Measurements from ENCODE around the gene NOL9.

NOL9 gene

DNA sequence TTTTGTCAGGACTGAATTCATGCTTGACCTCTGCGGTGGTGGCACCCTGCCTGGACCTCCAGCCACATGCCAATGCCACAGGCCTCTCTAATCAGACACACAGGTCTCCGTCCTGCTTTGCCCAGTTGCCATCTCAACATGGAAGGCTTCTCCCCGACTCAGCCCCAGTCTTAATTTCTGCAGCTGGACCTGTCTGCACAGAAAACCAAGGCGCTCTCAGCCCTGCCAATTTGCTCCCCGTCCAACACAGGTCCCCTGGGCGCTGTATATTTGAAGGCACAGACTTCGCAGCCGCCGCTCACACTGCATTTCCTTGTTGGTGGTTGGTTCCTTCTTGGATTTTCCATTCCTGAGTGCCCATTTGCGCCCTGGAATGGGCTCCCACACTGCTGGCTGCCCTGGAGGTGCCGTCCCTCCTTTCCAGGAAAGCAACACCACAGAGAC is 34.8 kb downstream of the NOL9 start:
- no peak for DNase-seq

DNA sequence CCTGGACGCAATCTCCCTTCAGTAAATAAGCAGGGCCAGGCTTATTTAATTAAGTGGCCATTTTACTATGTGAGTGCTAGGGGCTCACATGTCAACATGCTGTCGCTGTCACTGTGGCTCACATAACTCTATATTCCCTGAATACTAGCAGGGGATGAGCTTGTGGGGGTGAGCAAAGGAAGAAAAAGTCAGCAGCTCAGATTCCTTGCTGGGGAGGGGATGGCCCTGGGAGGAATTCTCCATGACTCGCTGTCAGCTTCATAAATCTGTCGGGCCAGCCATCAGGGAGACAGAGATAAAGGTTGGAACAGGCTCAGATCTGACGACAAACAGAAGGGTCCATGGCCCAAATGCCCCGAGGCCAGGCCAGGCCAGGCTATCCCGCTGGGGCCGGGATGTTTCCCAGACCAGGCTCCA is 36.9 kb downstream of the NOL9 start:
- DNase-seq, result no peak

DNA sequence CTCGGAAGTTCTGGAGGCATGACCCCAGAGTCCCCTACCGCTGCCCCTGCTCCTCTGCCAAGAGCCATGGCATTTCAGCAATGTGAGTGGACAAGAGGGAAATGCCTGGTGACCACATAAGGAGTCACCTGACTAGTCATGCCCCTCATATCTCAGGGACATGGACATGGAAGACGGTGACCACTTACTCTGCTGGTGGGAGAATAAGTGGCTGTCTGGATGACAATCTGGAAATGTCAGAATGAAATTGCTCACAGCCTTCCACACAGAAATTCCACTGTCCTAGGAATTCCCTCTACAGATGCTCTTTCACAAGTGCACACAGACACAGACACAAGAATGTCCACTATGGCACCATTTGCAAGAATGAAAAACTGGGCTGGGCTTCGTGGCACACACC is 38.5 kb downstream of the NOL9 start:
- DNase-seq, result no peak

DNA sequence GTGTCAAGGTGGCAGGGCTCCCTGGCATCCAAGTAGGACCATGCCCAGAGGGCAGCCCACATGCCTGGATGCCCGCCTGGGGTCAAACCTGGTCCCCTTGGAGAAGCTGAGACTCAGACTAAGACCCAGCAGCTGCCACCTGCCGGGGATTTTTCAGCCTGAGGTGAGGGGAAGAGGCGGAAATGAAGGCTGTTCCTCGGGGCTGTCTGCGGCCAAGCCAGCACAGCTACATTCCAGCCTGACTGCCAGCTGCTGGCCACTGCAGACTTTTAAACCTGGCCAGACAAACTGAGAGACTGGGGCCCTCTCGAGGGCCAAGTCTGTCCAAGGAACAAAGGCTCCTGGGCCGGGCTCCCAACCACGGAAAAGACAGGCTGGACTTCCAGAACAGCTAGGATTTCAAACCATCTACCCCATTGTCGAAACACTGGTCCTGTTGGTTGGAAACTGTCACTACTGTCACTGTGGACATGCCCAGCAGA is 41.0 kb downstream of the NOL9 start:
- DNase-seq, result no peak

DNA sequence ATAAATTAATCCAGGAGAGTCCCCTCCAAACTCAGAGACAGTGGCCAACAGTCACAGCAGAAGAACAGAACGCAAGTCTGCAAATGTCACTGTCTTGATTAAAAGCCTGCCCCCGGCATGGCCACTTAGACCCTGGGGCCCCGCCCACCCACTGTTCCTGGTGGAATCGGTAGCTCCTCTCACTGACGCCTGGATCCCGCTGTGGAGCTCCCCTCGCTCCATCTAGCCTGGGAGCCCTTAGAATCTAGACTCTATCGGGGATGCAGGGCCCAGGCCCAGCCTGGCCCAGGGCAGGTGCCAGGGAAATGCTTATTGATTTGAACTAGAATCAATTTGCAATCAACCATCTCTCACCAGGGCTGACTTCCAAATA is 41.4 kb downstream of the NOL9 start:
- no peak for DNase-seq

DNA sequence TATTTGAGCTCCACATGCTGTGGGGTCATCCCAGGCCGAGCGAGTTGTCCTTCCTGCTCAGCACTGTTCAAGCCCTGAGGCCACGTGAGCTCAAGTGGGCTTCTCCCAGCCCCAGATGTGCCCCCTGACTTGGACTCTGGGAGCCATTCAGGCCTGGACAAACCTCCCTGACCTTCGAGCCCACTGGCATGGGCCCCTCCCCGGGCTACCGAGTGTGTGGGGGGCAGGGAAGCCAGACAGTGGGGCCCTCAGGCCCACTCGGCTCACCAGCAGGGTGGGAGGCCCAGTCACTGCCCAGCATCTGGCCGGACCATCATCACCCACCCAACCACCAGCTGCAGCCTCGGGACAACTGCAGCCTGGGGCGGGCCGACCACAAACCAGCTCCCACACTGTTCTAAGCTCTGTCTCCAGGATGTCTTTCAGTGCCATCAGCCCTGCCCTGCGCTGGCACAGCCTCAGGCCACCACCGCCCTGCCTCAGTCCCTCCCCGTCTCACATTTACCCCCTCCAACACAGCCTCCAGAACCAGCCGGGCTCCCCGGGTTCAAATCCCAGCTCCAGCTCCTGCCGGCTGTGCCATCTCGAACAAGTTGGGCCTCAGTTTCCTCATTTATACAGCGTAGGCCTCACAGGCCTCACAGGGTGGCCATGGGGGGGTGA is 41.9 kb downstream of the NOL9 start:
- no peak for DNase-seq

DNA sequence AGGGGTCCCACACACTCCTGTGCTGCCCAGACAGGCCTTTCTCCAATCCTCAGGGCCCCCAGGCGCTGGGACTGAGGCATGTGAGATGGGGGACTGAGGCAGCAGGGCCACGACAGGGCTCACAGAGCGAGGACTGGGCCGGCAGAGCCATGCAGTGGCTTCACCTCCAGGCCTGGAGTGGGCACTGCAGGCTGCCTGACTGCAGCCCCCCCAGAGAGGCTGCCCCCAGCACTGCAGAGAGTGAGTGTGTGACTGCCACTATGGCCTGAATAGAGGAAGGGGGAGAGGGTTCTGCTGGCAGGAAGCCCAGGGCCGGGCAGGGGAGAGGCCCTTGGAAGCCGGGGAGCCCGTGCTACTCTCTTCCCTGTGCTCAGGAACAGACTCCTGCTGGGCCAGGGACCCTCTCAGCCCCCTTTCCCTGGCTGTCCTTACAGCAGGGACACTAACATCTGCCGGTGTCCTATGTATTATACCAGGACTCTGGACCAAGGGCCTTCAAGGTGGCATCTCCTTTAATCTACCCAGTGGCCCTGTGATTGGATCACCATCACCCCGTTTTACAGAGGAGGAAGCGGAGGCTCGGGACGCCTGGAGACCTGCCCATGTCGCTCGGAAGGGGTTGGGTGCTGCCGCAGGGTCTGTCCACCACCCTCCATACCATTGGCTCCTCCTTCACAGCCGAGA is 42.6 kb downstream of the NOL9 start:
- no peak for DNase-seq

DNA sequence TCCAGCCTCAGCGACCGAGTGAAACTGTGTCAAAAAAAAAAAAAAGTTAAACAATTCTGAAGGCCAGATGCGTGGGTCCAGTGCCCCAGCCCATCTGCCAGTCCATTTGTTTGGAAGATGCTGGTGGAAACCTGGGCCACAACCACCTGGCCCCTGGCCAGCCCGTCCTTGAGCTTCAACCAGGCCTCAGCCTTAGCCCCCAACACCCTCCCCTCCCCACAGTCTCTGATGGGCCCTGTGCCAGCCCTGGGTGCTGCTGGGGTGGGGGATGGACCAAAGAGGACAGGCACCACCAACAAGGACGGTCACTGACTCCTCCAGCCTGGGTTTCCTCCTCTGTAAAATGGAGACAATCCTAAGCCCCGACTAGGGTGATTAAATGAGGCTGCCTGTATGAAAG is 43.3 kb downstream of the NOL9 start:
- no peak for DNase-seq

DNA sequence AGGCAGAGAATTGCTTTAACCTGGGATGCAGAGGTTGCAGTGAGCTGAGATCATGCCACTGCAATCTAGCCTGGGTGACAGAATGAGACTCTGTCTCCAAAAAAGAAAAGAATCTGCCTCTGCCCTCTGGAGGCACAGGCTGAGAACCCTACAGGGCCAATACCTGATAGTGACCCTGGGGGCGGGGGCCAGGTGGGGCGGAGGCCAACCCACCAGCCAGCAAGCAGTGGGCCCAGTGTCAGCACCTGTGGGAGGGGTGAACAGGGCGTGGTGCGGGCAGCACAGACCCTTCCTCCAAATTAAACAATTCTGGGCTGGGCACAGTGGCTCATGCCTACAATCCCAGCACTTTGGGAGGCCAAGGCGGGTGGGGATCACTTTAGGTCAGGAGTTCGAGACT is 43.8 kb downstream of the NOL9 start:
- no peak for DNase-seq

DNA sequence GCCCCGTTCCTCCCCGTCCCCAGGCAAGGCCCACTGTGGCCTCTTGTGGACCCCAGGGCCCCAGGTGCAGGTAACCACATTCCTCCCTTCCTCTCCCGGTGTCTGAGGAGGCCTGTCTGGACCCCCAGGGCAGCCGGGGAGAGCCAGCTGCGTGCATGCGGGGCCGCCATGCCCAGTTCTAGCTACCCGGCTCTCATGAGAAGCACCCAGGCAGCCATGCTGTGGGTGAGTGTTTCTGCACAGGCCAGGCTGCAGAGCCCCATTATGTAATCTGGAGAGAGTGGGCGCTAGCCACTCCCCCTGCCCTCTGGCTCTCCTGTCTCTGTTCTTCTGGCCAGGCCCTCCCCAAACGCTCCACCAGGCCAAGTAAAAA is 44.4 kb downstream of the NOL9 start:
- DNase-seq, result no peak

DNA sequence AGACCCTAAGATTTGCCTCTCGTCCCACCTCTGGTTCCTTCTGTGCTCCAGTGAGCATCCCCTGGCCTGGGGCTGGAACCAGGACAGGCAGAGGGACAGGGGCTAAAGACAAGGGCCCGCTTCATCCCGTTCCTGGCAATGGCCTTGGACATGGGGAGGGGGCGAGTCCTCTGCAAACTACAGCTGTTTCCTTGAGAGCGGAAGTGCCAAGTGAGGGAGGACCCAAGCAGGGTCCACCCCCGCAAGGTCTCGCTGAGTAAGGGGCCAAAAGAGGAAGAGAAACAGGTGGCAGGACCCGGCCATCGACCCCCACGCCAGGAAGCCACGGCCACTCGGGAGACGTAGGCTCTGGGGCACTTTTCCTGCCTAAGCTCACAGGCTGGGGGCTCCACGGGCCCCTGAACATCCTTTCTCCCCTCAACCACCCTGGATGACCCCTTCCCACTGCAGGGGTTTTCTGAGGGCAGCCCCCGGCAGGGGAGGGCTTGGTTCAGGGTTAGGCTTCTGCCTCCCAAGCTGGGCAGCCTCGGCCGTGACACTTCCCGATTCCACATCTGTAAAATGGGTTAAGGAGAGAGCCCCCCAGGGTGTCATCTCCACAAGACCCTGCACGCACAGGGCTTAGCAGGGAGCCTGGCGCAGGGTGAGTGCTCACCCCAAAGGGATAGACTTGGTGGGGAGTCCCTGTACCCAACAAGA is 44.9 kb downstream of the NOL9 start:
- no peak for DNase-seq

DNA sequence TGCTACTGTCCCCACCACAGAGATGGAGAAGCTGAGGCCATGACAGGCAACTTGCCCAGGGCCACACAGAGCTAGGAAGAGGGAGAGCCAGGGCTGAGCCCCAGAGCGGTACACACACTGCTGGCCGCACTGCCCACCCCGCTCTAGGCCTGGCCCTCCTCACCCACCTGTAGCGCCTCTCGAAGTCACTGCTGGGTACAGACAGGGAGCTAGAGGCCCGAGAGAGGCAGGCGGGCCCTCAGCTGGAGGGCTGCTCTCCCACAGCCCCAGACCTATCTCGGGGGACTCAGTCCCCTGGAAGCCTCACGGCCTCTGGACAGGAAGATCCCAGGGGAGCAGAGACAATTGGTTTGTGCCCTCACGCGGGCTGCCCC is 45.5 kb downstream of the NOL9 start:
- DNase-seq, result no peak

DNA sequence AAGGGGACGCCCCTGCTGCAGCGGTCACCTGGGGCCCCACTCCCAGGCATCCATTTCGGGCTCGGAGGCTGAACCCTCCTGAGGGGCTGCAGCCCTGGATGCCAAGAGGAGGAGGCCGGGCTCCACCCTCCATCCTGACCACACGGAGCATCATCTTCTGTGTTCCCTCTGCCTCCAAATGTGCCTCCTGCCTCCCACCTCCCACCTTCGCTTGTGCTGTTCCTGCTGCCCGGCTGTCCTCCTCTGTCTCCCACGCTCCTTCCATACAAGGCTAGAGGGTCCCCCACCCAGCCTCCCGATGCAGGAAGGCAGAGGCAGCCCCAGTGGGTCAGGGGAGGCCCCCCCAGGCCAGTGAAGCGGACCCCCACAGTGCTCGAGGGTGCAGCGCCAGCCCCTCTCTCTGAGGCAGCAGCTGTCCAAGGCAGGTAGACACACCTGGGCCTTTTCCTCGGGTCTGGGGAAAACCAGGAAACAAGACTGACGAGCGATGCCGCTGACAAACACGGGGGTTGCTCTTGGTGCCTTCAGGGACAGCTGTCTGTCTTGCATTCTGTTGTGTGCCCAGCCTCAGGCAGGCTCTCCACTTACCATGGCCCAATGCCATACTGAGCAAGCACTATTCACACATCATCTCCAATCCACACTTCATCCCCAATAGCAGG is 46.0 kb downstream of the NOL9 start:
- no peak for DNase-seq

DNA sequence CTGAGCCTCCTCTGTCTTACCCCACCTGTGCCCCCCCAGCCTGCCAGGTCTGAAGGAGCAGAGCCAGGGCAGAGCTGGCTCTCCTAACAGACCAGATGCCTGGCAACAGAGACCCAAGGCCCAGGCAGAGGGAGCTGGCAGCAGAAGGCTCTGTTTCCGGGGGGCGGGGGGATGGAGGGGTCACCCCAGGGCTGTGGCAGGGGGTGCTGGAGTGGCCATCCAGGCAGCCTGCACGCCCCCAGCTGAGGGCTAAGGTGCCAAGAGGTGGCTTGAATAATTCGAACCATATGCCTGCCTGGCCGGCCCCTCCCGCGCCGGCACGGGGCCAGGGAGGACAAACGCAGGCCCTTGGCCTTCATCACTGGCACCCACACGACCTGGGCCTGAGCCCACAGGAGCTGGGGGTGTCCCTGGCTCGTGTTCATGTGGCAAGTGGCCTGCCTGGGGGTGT is 46.8 kb downstream of the NOL9 start:
- DNase-seq, result no peak

DNA sequence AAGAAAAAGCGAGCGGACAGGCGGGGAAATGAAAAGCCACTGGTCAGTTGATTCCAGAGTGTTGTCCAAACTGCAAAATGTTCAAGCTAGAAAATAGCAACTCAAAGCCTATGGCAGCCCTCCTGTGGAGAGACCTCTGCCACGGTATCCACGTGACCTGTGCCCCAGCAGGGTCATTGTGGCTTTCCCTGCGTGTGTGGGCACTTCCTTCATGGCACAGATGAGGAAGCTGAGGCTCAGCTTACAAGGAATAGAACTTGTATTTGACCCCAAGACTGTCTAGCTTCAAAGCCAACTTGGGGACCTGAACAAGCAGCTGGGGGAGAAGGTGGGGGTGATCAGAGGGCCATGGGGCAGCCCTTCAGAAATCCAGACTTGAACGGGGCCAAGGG is 47.3 kb downstream of the NOL9 start:
- DNase-seq, result no peak

DNA sequence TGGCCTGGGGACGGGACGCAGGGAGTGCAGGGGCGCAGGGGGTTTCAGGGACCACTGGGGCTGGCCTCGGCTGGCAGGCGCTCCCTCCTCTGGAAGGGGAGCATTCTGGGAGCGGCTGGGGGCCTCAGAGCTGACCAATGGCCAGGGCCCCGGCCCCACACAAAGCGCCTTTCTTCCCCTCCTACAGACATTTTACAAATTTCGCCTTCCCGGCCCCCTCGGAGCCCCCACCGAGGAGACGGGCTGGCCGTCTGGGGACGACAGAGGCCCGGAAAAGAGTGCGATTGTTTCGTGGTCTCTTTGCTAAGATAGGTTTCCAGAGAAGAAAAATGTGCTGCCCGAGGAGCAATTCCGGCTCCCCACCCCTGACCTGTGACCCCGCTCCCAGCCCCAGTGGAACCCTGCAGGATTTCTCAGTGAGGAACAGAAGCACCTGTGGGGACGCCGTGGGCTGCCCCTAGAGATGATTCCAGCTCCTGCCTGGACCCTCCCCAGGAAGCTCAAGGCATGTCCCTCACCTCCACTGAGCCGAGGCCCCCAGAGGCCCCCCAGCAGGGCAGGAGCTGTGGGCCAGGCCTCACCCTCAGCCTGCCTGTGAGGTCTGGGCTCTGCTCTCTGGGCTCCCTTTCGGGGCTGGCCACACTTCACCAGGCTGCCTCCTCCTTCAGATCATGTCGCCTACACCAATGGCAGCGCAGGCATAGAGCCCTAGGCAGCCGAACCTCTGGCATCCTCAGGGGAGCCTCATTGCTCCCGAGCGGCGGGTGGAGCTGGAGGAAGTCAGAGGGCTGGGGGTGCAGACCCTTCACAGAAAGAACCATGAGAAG is 47.9 kb downstream of the NOL9 start:
- no peak for DNase-seq

DNA sequence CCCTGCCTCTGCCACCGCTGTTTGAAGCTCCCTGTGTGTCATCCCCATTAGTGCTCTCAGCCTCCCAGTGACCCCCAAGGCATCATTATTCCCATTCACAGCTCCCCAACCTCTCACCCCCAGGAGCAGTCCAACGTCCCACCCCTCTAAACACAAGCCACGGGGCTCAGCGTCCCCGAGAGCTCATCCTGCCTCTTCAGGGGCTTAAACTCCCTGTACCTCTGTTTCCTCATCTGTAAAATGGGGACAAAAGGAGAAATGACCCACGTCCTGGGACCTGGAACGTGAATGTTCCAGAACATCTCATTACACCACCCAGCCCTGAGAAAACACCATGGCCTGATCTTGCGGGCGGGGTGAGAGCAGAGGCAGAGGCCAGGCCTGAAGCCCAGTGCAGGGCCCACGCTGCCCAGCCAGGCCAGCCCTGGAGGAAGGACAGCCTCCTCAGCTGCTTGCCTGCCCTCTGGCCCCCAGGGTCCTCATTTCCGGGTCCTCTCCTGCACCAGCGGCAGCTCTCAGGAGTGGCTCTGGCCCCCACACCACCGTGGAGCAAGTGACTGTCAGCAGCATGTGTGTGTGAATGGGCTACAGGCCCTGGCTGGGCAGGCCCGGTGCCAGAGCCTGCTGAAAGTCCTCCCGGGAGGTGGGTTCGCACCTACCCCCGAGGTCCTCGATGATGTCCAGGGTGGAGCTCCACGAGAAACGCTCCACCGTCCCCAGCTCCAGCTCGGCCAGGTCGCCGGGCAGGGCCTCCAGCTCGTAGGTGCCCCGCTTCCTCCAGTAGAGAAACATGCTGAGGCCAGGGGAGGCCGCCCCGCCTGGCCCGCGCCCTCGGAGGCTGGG is 48.7 kb downstream of the NOL9 start:
- DNase-seq, result no peak

DNA sequence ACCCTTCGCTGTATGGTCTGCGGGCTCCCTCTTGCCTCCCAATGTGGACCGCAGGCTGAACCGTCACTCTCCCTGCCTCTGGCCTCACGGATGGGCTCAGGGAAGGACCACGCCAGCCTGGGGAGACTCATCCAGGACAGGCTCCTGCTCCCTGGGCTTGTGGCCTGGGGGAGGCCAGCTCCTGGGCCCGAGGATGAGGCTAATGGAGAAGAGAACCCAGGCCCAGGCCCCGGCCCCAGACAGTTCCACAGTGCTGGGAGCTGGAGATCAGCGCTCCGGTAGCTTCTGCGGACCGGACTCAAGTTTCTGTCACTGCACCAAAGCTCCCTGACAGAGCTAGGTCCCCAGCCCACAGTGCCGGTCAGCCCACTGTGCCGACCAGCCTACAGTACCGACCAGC is 49.4 kb downstream of the NOL9 start:
- DNase-seq, result no peak

DNA sequence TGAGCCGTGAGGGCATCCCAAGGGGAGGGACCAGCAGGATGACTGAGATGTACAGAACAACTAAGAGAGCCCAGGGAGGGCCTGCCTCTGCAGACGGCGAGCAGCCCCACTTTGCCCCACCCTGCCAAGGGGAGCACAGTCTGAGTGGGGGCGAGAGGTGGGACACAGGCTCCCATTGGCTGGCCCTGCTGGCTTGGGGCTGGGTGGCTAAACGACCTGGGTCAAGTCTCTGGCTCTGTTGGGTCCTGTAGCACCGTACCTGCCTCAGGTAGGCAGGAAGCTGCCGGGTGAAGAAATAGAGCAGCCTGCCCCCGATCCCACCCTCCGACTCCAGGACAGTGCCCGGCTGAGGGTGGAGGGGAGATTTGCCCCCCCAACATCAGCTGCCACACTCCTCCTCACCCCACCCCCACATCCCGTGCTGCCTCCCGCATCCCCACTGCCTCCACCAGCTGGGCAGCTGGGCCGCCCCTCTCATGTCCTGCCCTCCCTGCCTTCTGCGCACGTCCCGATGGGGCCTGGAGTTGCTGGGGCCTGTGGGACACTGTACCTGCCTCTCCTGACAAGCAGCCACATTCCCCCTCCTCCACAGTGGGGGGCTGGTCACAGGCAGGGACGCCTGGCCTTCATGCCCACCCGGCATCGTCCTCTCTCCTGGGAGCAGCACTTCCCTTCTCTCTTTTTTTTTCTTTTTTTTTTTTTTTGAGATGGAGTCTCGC is 50.3 kb downstream of the NOL9 start:
- no peak for DNase-seq

DNA sequence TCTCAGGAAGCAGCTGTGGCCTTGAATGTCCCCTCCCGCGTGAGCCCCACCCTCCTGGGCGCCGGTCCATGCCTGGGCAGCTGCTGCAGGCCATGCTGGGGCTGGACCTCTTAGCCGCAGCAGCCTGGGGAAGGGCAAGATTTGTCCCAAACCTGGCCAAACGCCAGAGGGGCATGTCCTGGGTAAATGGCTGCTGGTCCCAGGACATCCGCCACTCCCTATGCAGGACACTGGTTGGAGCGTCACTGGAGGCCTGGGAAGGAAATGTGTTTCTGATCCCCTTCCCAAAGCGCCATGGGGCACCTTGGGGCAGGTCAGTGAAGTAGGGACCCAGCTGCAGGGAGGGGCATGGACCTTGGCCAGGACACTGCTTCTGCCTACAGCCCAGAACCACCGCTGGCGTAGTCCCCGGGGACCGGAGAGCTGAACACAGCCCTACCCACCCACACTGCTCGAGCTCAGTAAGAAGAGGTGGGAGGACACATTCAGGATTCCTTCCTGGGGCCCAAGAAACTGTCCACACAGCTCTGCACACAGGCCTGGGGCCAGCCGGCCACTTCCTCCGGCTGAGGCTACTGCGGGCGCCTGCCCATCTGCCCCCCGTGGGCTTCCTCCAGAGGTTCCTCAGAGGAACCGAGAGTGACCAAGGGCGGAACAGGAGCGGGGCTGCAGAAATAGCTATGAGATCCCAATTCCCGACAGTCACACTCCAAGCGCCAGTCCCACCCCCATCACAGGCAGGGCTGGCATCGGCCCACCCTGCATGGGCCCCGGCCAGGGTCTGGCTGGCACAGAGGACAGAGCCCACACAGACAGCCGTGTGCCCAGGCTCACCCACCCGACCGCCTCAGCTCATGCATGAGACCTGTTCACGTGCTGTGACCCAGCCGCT is 52.1 kb downstream of the NOL9 start:
- DNase-seq, result no peak
